ENCODE data around the gene TTLL10. TPM values are rescaled to one million over a fixed set of nuclear protein-coding genes. Genes with fewer than 3 reads are reported as not detected.

Gene TTLL10
- not detected in 5 replicates for total RNA-seq (2022; extraction: Qiagen RNA extraction; ENCODE audit: low read depth)

DNA sequence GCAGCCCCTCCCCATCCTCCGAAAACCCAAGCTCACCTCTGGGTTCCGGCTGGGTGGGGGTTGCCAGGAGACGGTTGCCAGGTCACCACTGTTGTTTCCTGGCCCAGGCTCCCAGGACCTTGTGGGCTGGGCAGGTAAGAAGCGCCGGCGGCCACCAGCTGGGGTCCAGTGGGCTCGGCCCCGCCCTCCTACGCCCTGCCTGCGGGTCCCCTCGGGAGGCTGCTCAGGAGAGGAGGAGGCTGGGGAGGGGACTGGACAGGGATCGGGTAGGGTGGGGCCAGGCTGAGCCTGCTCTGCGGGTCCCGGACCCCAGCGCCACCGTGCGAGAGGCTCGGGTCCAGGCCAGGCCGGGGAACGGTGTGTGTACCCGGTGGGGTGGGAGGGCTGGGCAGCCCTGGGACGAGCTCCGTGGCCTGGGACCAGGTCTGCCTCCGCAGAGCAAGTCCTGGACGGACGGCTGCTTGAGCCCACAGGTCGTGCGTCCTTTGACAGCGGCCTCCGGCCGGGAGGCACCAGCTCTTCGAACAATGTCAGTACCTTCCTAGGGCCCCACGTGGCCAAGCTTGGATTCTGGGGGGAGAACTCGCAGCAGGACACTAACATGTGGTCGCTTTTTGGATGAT, at the start of gene TTLL10:
Gene TTLL10, plus strand, starts transcription at position 88 of the 623 bp plus-strand sequence. CDS start 5,336 bp downstream, outside the sequence.

DNA sequence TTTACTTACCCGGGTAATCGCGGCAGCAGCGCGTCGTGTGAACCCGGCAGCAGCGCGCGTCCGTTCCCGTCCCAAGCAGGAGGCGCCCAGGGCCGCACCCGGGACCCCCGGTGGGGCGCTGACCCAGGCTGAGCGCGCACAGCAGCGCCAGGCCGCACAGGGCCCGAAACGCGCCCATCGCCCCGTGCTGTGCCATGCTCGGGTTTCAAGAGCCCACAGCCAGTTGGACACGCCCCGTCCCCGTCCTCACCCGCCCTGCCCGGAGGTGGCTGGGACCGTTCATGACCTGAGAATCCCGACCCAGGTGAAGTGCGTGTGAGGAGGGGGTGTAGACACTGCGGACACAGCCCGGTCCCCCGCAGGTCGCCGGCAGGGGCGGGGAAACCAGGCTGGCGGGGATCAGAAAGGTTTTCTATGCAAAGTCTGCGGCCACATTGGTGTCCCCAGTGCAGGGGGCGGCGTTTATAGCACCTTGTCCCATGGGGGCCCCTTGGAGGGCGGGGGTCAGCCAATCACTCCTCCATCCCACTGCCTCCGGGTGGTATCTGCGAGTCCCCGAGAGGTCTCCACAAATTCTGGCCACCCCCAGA, 32.8 kb downstream of the TTLL10 start, which contains the start of gene TNFRSF18:
Gene TNFRSF18, minus strand, starts transcription at position 217 of the 590 bp plus-strand sequence. Its CDS starts 21 bp downstream, at position 196.

DNA sequence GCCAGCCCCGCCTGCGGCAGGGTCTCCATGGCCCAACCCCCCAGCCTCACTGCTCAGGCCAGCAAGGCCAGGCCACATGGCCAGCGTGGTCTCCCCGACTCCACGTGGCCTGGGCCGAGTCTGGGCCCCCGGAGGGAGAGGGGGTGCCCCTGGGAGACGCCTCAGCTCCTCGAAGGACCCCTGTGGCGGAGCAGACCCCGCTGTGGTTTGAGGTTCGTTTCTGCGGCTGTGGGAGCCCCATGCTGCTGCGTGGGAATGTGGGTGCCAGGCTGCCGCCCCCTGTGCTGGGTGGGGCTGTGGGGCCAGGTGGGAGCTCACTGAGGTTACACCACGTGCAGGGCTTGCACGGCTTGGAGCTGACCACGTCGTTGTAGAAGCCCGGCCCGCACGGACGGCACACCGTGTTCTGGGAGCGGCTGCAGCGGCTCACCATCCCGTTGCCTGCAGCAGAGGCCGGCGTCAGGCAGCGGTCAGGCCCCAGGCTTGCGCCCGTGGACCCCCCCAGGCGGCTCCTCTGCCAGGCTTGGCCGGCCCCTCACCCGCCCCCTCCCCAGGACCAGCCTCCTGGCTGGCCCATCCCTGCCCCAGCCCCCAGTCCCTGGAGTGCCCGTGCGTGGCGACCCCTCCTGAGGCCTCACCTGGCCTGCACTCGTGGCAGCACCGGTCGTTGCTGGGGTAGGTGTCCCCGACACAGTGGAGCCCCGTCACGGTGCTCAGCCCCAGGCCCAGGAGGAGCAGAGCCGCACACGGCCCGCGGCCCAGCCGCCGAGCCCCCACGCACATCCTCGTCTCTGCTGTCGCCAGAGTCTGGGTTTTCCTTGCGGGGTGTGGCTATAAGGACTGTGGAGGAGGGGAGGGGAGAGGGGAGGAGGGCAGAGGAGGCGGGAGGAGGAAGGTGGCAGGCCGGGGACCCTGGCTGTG, 39.9 kb downstream of the TTLL10 start, which contains the start of gene TNFRSF4:
Gene TNFRSF4, minus strand, starts transcription at position 809 of the 921 bp plus-strand sequence. Its CDS starts 26 bp downstream, at position 783.

DNA sequence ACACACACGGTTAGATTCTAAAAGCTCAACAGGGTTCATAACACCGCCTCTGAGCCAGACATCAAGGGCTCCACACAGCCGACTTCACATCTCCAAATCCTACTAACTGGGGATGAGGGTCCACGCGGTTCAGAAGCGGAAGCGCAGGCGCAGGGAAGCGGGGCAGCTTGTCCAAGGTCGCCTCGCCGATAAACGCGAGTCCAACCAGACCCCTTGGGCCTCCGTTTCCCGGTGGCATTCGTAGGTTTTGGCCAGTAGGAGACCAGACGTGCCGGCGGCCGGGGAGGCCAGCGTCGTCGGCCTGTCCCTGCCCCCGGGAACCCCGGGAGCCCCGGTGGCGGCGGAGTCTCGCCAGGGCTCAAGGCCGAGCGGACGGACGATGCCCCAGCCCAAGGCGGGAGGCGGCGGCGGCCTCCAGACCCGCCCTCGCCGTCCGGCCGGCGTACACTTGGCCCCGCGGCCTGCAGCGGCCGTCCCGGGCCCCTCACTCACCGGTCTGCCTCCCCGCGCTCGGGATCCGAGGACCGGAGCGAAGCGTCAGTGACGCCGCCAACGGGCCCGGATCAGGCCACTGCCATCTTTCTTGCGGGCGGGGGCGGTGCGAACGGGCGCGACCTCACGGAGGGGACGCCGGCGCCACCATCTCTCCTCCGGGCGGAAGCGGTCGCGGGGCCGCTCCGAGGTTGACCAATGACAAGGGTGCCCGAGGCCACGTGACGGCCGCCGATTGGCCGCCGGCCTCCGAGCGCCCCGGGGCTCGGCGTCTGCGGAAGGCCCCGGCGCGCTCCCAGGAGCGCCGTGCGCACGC, 57.9 kb downstream of the TTLL10 start, which contains the start of gene SDF4:
Gene SDF4, minus strand, starts transcription at position 602 of the 808 bp plus-strand sequence. CDS start 3,229 bp downstream, outside the sequence.

DNA sequence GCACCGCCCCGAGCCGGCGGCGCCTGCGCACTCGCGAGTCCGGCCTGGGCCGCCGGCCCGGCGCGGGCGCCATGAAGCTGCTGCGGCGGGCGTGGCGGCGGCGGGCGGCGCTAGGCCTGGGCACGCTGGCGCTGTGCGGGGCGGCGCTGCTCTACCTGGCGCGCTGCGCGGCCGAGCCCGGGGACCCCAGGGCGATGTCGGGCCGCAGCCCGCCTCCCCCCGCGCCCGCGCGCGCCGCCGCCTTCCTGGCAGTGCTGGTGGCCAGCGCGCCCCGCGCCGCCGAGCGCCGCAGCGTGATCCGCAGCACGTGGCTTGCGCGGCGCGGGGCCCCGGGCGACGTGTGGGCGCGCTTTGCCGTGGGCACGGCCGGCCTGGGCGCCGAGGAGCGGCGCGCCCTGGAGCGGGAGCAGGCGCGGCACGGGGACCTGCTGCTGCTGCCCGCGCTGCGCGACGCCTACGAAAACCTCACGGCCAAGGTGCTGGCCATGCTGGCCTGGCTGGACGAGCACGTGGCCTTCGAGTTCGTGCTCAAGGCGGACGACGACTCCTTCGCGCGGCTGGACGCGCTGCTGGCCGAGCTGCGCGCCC, 58.6 kb downstream of the TTLL10 start, which contains the start of gene B3GALT6:
Gene B3GALT6, plus strand, starts transcription at position 30 of the 588 bp plus-strand sequence. Its CDS starts 42 bp downstream, at position 72.

GRCh38 chr1:1246577-1247340, 73.1 kb downstream of the TTLL10 start, which contains the start of gene C1QTNF12:
Gene C1QTNF12, minus strand, starts transcription at chr1:1246722. Its CDS starts 32 bp downstream, at chr1:1246690.

Other genes with a start within 250 kb of the TTLL10 start
- gene SAMD11, start 250.0 kb upstream of the TTLL10 start, total RNA-seq (2022; extraction: Qiagen RNA extraction; ENCODE audit: low read depth): 14.4 to 35.3 TPM (median 31.0 TPM) in 5 replicates
- gene NOC2L, start 214.6 kb upstream of the TTLL10 start, total RNA-seq (2022; extraction: Qiagen RNA extraction; ENCODE audit: low read depth): 70.3 to 88.3 TPM (median 84.2 TPM) in 5 replicates
- 11.1 to 20.2 TPM (median 15.1 TPM) in 5 replicates for gene KLHL17, start 213.3 kb upstream of the TTLL10 start, total RNA-seq (2022; extraction: Qiagen RNA extraction; ENCODE audit: low read depth)
- gene PLEKHN1, start 207.4 kb upstream of the TTLL10 start, total RNA-seq (2022; extraction: Qiagen RNA extraction; ENCODE audit: low read depth): 4.9 to 7.8 TPM (median 6.0 TPM) in 5 replicates
- gene PERM1, start 191.8 kb upstream of the TTLL10 start, total RNA-seq (2022; extraction: Qiagen RNA extraction; ENCODE audit: low read depth): 0.07 to 0.24 TPM (median 0.08 TPM) in 3 of 5 replicates, not detected in the others
- 23.7 to 67.7 TPM (median 49.6 TPM) in 5 replicates for gene HES4, start 173.8 kb upstream of the TTLL10 start, total RNA-seq (2022; extraction: Qiagen RNA extraction; ENCODE audit: low read depth)
- gene ISG15, start 160.4 kb upstream of the TTLL10 start, total RNA-seq (2022; extraction: Qiagen RNA extraction; ENCODE audit: low read depth): 16.8 to 27.6 TPM (median 24.4 TPM) in 5 replicates
- gene AGRN, start 153.8 kb upstream of the TTLL10 start, total RNA-seq (2022; extraction: Qiagen RNA extraction; ENCODE audit: low read depth): 83.1 to 132 TPM (median 111 TPM) in 5 replicates
- gene RNF223, start 99.6 kb upstream of the TTLL10 start, total RNA-seq (2022; extraction: Qiagen RNA extraction; ENCODE audit: low read depth): 0.18 to 0.30 TPM (median 0.30 TPM) in 5 replicates
- gene C1orf159, start 57.8 kb upstream of the TTLL10 start, total RNA-seq (2022; extraction: Qiagen RNA extraction; ENCODE audit: low read depth): 9.8 to 16.1 TPM (median 14.6 TPM) in 5 replicates
- 0.08 TPM in 1 of 5 replicates, not detected in the others for gene TNFRSF18, start 32.7 kb downstream of the TTLL10 start, total RNA-seq (2022; extraction: Qiagen RNA extraction; ENCODE audit: low read depth)
- 0.07 to 0.23 TPM (median 0.13 TPM) in 4 of 5 replicates, not detected in the other for gene TNFRSF4, start 40.3 kb downstream of the TTLL10 start, total RNA-seq (2022; extraction: Qiagen RNA extraction; ENCODE audit: low read depth)
- gene SDF4, start 58.1 kb downstream of the TTLL10 start, total RNA-seq (2022; extraction: Qiagen RNA extraction; ENCODE audit: low read depth): 104 to 136 TPM (median 131 TPM) in 5 replicates
- 11.3 to 21.5 TPM (median 20.4 TPM) in 5 replicates for gene B3GALT6, start 58.4 kb downstream of the TTLL10 start, total RNA-seq (2022; extraction: Qiagen RNA extraction; ENCODE audit: low read depth)
- gene C1QTNF12, start 72.8 kb downstream of the TTLL10 start, total RNA-seq (2022; extraction: Qiagen RNA extraction; ENCODE audit: low read depth): 0.69 to 1.9 TPM (median 1.4 TPM) in 5 replicates
- 30.6 to 52.7 TPM (median 46.6 TPM) in 5 replicates for gene UBE2J2, start 100.0 kb downstream of the TTLL10 start, total RNA-seq (2022; extraction: Qiagen RNA extraction; ENCODE audit: low read depth)
- 0.58 to 1.3 TPM (median 1.2 TPM) in 5 replicates for gene SCNN1D, start 106.6 kb downstream of the TTLL10 start, total RNA-seq (2022; extraction: Qiagen RNA extraction; ENCODE audit: low read depth)
- 11.4 to 20.0 TPM (median 18.2 TPM) in 5 replicates for gene ACAP3, start 134.1 kb downstream of the TTLL10 start, total RNA-seq (2022; extraction: Qiagen RNA extraction; ENCODE audit: low read depth)
- gene PUSL1, start 134.7 kb downstream of the TTLL10 start, total RNA-seq (2022; extraction: Qiagen RNA extraction; ENCODE audit: low read depth): 16.2 to 28.0 TPM (median 24.4 TPM) in 5 replicates
- gene INTS11, start 150.8 kb downstream of the TTLL10 start, total RNA-seq (2022; extraction: Qiagen RNA extraction; ENCODE audit: low read depth): 46.9 to 61.0 TPM (median 57.9 TPM) in 5 replicates
- 14.1 to 21.7 TPM (median 20.3 TPM) in 5 replicates for gene CPTP, start 150.9 kb downstream of the TTLL10 start, total RNA-seq (2022; extraction: Qiagen RNA extraction; ENCODE audit: low read depth)
- gene TAS1R3, start 157.4 kb downstream of the TTLL10 start, total RNA-seq (2022; extraction: Qiagen RNA extraction; ENCODE audit: low read depth): 0.04 to 0.28 TPM (median 0.10 TPM) in 5 replicates
- 51.2 to 89.9 TPM (median 81.5 TPM) in 5 replicates for gene DVL1, start 175.5 kb downstream of the TTLL10 start, total RNA-seq (2022; extraction: Qiagen RNA extraction; ENCODE audit: low read depth)
- 0.09 to 0.65 TPM (median 0.29 TPM) in 5 replicates for gene MXRA8, start 184.7 kb downstream of the TTLL10 start, total RNA-seq (2022; extraction: Qiagen RNA extraction; ENCODE audit: low read depth)
- gene AURKAIP1, start 201.3 kb downstream of the TTLL10 start, total RNA-seq (2022; extraction: Qiagen RNA extraction; ENCODE audit: low read depth): 107 to 183 TPM (median 168 TPM) in 5 replicates
- 47.3 to 61.0 TPM (median 48.3 TPM) in 5 replicates for gene CCNL2, start 225.5 kb downstream of the TTLL10 start, total RNA-seq (2022; extraction: Qiagen RNA extraction; ENCODE audit: low read depth)
- gene MRPL20, start 233.4 kb downstream of the TTLL10 start, total RNA-seq (2022; extraction: Qiagen RNA extraction; ENCODE audit: low read depth): 128 to 152 TPM (median 135 TPM) in 5 replicates
- gene ANKRD65, start 247.4 kb downstream of the TTLL10 start, total RNA-seq (2022; extraction: Qiagen RNA extraction; ENCODE audit: low read depth): 0.08 to 0.10 TPM (median 0.09 TPM) in 3 of 5 replicates, not detected in the others

All from A549 treated with CpdA at 1 μM for 4 hours (cell line).